ENCODE data around the gene MAST4.

MAST4 gene

GRCh38 chr5:67077296-67077695, 481.1 kb downstream of the MAST4 start:
- no peak overlapping the region for H3K4me3 ChIP-seq (ENCODE audit: low read depth, low read length)
- no peak for TF ChIP-seq CTCF (IDR thresholded peaks at IDR 0.05; ENCODE audit: insufficient read depth, low read depth, low read length, missing control alignments)
- DNase-seq (ENCODE audit: low read depth): no peak

- no peak for DNase-seq (ENCODE audit: low read depth)
- H3K4me3 ChIP-seq (ENCODE audit: low read depth, low read length): no peak overlapping the region
- TF ChIP-seq CTCF (IDR thresholded peaks at IDR 0.05; ENCODE audit: insufficient read depth, low read depth, low read length, missing control alignments): no peak
These were observed 485.1 kb downstream of the MAST4 start for GRCh38 chr5:67081261-67081660.

- TF ChIP-seq CTCF (IDR thresholded peaks at IDR 0.05; ENCODE audit: insufficient read depth, low read depth, low read length, missing control alignments): no peak
- DNase-seq (ENCODE audit: low read depth): no peak
- H3K4me3 ChIP-seq (ENCODE audit: low read depth, low read length): no peak overlapping the region
These were observed 486.7 kb downstream of the MAST4 start for GRCh38 chr5:67082941-67083340.

- DNase-seq (ENCODE audit: low read depth): no peak
- no peak overlapping the region for H3K4me3 ChIP-seq (ENCODE audit: low read depth, low read length)
- TF ChIP-seq CTCF (IDR thresholded peaks at IDR 0.05; ENCODE audit: insufficient read depth, low read depth, low read length, missing control alignments): no peak
These were observed 489.4 kb downstream of the MAST4 start for GRCh38 chr5:67085616-67086015.

- no peak for DNase-seq (ENCODE audit: low read depth)
- TF ChIP-seq CTCF (IDR thresholded peaks at IDR 0.05; ENCODE audit: insufficient read depth, low read depth, low read length, missing control alignments): no peak
These were observed 493.1 kb downstream of the MAST4 start for GRCh38 chr5:67089200-67089725.

GRCh38 chr5:67090040-67090439, 493.8 kb downstream of the MAST4 start:
- no peak for TF ChIP-seq CTCF (IDR thresholded peaks at IDR 0.05; ENCODE audit: insufficient read depth, low read depth, low read length, missing control alignments)
- no peak overlapping the region for H3K4me3 ChIP-seq (ENCODE audit: low read depth, low read length)
- no peak for DNase-seq (ENCODE audit: low read depth)

More at GRCh38 chr5:67089200-67089725, 493.1 kb downstream of the MAST4 start:
- H3K4me3 ChIP-seq (ENCODE audit: low read depth, low read length): no peak overlapping the region

GRCh38 chr5:67090593-67090992, 494.4 kb downstream of the MAST4 start:
- DNase-seq (ENCODE audit: low read depth): no peak
- H3K4me3 ChIP-seq (ENCODE audit: low read depth, low read length): no peak overlapping the region
- TF ChIP-seq CTCF (IDR thresholded peaks at IDR 0.05; ENCODE audit: insufficient read depth, low read depth, low read length, missing control alignments): no peak

Data from GM12865 (cell line).